K562 (cell line): Measurements from ENCODE around the gene HOXB4. TPM values are rescaled to one million over a fixed set of nuclear protein-coding genes. Genes with fewer than 3 reads are reported as not detected.
A peak's percentile ranks its signal among the peaks of the same experiment; 100 is the strongest.

Experiments
- BHLHE40 ChIP-seq: IDR thresholded peaks from 2 replicates; pipeline ENCODE4 v1.6.1; 2011; ENCODE audit warnings: low read length, improper control_type of control experiment
- CBX3 ChIP-seq, 2 experiments: IDR thresholded peaks; 1 replicate in 1 of 2; 2 replicates in 1 of 2; pipeline ENCODE4 v1.6.1; 2012; ENCODE audit warnings: inconsistent platforms in 2 of 2, low read length in 2 of 2, borderline replicate concordance in 1 of 2, control low read depth in 1 of 2
- CEBPZ ChIP-seq: fragments of 150-350 bp; IDR thresholded peaks from 2 replicates; pipeline ENCODE4 v1.6.1; 2014; ENCODE audit warnings: low read depth, mild to moderate bottlenecking, low read length, borderline replicate concordance
- HCFC1 ChIP-seq: IDR thresholded peaks from 2 replicates; pipeline ENCODE4 v1.6.1; 2012; ENCODE audit warnings: low read depth, low read length, improper control_type of control experiment
- NFXL1 ChIP-seq: fragments of 450-650 bp; formaldehyde crosslinking; IDR thresholded peaks from 2 replicates; pipeline ENCODE4 v1.4.0; 2021; ENCODE audit warnings: mild to moderate bottlenecking
- PBX2 ChIP-seq, 2 experiments: IDR thresholded peaks in 1 of 2; conservative IDR thresholded peaks in 1 of 2; 2 replicates each; pipeline ENCODE4 v1.6.1; 2016; ENCODE audit warnings: low read depth in 2 of 2, mild to moderate bottlenecking in 1 of 2, missing compliant biosample characterization in 1 of 2, missing genetic modification characterization in 1 of 2, moderate library complexity in 1 of 2
- SMC3 ChIP-seq: conservative IDR thresholded peaks from 2 replicates; pipeline ENCODE4 v1.6.1; 2011; ENCODE audit warnings: low read depth, low read length, improper control_type of control experiment; ENCODE audit not compliant: insufficient read depth
- SRF ChIP-seq, 2 experiments: fragments of 250-450, 450-650 bp in 1 of 2; sonication (Bioruptor Pico) in 1 of 2; sonication (generic) in 1 of 2; formaldehyde crosslinking; IDR thresholded peaks; 2 replicates each; pipeline versions ENCODE4 v1.5.0 to v1.5.1; 2020 to 2022; ENCODE audit warnings: mild to moderate bottlenecking in 1 of 2, missing genetic modification reagents in 1 of 2
- TFAP4 ChIP-seq: sonication (generic); formaldehyde crosslinking; IDR thresholded peaks from 2 replicates; pipeline ENCODE4 v1.8.0; 2022; ENCODE audit warnings: missing genetic modification reagents, mild to moderate bottlenecking, moderate library complexity, borderline replicate concordance
- VEZF1 ChIP-seq: fragments of 200-800 bp; sonication (Bioruptor generic); IDR thresholded peaks from 2 replicates; pipeline ENCODE4 v1.6.1; 2017; ENCODE audit warnings: missing genetic modification characterization, missing compliant biosample characterization
- XRCC5 ChIP-seq: fragments of 200-400 bp; formaldehyde crosslinking; IDR thresholded peaks from 2 replicates; pipeline ENCODE4 v1.6.1; 2017; ENCODE audit warnings: low read depth, mild to moderate bottlenecking, low read length
- ZFX ChIP-seq: sonication (generic); formaldehyde crosslinking; IDR thresholded peaks from 2 replicates; pipeline ENCODE4 v1.8.0; 2022; ENCODE audit warnings: mild to moderate bottlenecking, missing genetic modification reagents, moderate library complexity
- ZHX1 ChIP-seq: fragments of 150-350 bp; conservative IDR thresholded peaks from 2 replicates; pipeline ENCODE4 v1.6.1; 2014; ENCODE audit warnings: low read length
- ZNF212 ChIP-seq: fragments of 450-650 bp; formaldehyde crosslinking; IDR thresholded peaks from 2 replicates; pipeline ENCODE4 v1.4.0; 2020; ENCODE audit warnings: mild to moderate bottlenecking
- polyA plus RNA-seq, 8 experiments: library from polyadenylated mRNA; depleted of rRNA in 4 of 8; stranded (reverse) in 5 of 8; unstranded in 3 of 8; fragments of >200 nt; fragmentation: Nextera tagmentation in 2 of 8; fragmentation: Illumina TruSeq in 1 of 8; extraction: Ambion mirVana in 2 of 8; extraction: Trizol in 1 of 8; gene quantifications; 2 replicates each; pipeline versions ENCODE4 v1.2.1 to v1.2.3, GENCODE V29; 2011 to 2014; ENCODE audit warnings: inconsistent platforms in 1 of 8, missing spikeins in 1 of 8
- total RNA-seq, 7 experiments: library from RNA; depleted of rRNA in 6 of 7; stranded (reverse); fragments of >200 nt in 6 of 7; fragmentation: Illumina TruSeq in 2 of 7; extraction: Trizol in 2 of 7; gene quantifications; 2 replicates each; pipeline versions ENCODE4 v1.2.1 to v1.2.3, GENCODE V29; 2011 to 2021; ENCODE audit warnings: low replicate concordance in 1 of 7

Gene HOXB4
- total and polyA plus RNA-seq, 9 of the 15 experiments (the other 6 are each of a cell fraction or from before 2014, with no cell fraction given), result 1.6 to 34.9 (median 14.9) TPM

- TF ChIP-seq PBX2 (CRISPR knock-in tag; IDR thresholded peaks at IDR 0.05; ENCODE audit: low read depth), result no peak
- no peak for TF ChIP-seq PBX2 (tag; conservative IDR thresholded peaks at IDR 0.05; ENCODE audit: low read depth)
- peak; percentile 78; the same call in 1 of the 2 replicates for TF ChIP-seq XRCC5
- no peak for TF ChIP-seq ZNF212
- TF ChIP-seq BHLHE40, result peak; percentile 40; the same call in 1 of the 2 replicates
- TF ChIP-seq SRF (CRISPR knock-in tag; IDR thresholded peaks at IDR 0.05), result peak in 1 of 2 experiments; percentile 84; a peak in 1 of 4 replicates
- TF ChIP-seq HCFC1, result peak; percentile 24; the same call in 1 of the 2 replicates
- peak; percentile 97 for TF ChIP-seq SMC3
- peak; percentile 20; the same call in 1 of the 2 replicates for TF ChIP-seq ZFX
- no peak for TF ChIP-seq CEBPZ
- peak in 1 of 2 experiments; percentile 59; a peak in 1 of 3 replicates for TF ChIP-seq CBX3 (IDR thresholded peaks at IDR 0.05; ENCODE audit: borderline replicate concordance in 1 of 2, low read length in 2 of 2)
- TF ChIP-seq VEZF1 (CRISPR knock-in tag), result peak; percentile 85
- TF ChIP-seq TFAP4 (CRISPR knock-in tag), result peak; percentile 15; the same call in 1 of the 2 replicates
- TF ChIP-seq NFXL1 (CRISPR knock-in tag), result no peak
- peak; percentile 93 for TF ChIP-seq ZHX1
Measured at GRCh38 chr17:48593840-48594537, 15.8 kb upstream of the HOXB4 start (continued).
